GM10266 (cell line): ENCODE results near the gene ANP32A.

Source experiments
- DNase-seq: peaks from one replicate; pipeline ENCODE4 v3.0.0; 2012; ENCODE audit errors: extremely low spot score
- CTCF ChIP-seq: IDR thresholded peaks from 2 replicates; pipeline ENCODE4 v1.5.1; 2012; ENCODE audit warnings: mild to moderate bottlenecking, low read depth; ENCODE audit not compliant: control insufficient read depth, insufficient read depth; ENCODE audit errors: missing control alignments

Gene ANP32A

DNA sequence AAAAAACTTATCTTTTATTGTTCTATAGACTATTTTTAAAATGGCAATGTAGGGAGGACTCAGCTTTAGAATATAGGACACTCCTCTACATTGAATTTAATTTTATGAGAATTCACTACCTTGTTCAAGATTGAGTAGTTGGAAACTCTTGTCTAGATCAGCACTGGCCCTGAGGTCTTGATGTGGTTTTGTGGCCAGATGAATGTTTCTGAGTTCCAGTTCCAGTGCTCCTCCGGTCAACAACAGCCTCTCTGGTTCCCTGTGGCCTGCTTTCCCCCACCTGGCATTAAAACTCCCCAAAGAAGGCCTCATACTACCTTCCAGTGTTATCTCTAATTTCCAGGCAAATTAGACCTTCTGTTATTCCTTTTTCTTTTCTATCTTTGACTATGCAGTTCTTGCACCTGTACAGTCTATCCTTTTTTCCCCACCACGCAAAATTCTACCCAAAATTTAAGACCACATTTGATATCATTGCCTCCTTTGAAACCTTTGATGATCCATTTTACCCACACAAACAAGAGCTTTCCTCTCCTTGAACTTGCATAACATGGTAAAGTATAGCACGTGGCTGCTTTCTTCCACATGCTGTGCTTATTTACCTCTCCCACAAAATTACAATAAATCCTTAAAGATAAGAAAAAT lies 9.6 kb upstream of the ANP32A start:
- DNase-seq: no peak
- no peak for TF ChIP-seq CTCF

DNA sequence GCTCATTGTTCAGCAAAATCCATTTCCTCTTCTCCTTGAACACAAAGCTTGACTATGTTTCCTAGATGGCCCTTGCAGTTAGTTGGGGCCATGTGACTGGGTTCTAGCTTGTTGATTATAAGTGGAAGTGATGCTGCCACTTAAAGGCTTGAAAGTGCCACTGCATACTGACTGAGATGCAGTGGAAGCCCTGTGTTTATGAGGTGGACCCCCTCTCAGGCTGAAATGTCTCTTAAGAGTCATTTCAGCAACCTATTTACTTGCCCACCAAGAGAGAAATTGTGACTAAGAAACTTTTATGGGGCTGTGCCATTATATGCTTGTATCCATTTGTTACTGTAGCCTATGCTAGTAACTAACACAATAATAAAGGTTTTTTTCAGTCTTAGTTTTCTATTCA lies 8.4 kb upstream of the ANP32A start:
- peak; percentile 75 for TF ChIP-seq CTCF
- DNase-seq: peak; percentile 57

GRCh38 chr15:68823561-68823960 lies 2.9 kb upstream of the ANP32A start:
- TF ChIP-seq CTCF: no peak
- no peak for DNase-seq

- DNase-seq: no peak
- TF ChIP-seq CTCF: no peak
Observed at GRCh38 chr15:68822818-68823217, 2.1 kb upstream of the ANP32A start.

DNA sequence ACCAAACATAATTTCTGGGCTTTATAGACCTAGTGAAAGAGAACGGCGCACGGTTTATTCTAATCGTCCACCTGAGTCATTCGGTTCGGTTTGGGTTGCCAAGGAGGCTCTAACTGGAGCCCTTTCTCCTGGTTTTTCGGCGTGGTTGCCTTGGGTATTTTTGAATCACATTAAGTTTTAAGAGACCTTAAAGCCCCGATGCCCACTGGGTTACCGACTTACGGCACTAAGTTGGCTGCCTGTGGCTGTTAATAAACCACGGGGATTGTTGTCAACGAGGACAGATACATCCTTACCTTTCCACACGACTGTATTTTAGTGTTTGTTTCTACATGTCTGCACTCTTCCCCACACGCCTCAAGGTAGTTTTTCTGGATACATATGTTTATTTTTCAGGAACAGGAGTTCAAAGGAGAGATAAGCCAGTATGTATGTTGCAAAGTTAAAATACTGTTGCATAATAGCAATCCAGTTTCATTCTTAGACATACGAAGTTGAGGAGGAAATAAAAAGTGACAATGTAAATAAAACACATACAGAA lies 1.2 kb upstream of the ANP32A start:
- DNase-seq: no peak
- no peak for TF ChIP-seq CTCF

DNA sequence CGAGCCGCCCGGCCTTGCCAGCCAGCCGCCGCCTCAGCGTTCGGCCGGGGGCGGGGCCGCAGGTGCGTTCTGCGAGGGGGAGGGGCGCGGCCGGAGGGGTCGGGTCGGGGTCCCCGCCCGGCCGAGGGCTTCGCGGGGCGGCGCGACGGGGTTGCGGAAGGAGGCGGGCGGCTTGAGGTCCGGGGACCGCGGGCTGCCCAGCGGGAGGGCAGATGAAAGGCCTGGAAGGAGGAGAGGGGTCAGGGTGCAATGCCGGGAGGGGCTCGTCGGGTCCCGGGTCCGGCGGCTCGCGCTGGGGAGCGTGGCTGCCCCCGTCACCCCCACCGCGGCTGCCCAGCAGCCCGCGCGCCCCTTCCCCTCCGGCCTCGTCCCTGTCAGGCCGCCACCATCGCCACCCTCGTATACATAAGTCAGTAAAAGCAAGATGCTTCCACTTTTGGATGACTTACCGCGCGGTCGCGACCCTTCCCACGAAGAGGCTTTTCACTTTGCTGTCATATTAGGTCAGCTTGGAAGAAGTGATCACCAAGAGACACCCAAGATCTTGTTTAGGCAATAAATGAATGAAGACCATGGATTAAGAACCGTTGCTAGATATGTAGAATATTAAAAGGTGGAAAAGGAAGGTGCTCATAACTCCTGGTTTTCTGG lies 620 bp upstream of the ANP32A start:
- no peak for DNase-seq
- no peak for TF ChIP-seq CTCF

GRCh38 chr15:68819495-68820294 lies 1.0 kb downstream of the ANP32A start:
- peak; percentile 44 for DNase-seq

More at GRCh38 chr15:68819495-68820294, 1.0 kb downstream of the ANP32A start:
- TF ChIP-seq CTCF: no peak
